Sigmoid colon (tissue), 4 donors: ENCODE data around the gene HBB.

Experiments used
- CTCF ChIP-seq, 4 experiments: fragments of 450-650 bp in 3 of 4; fragments of 200-600 bp in 1 of 4; IDR thresholded peaks; one replicate each; pipeline ENCODE4 v1.5.1; 2016 to 2019; ENCODE audit warnings: antibody characterized with exemption in 4 of 4, mild to moderate bottlenecking in 3 of 4, moderate library complexity in 2 of 4
- EP300 ChIP-seq, 4 donors: sonication (generic); formaldehyde crosslinking; IDR thresholded peaks; one replicate each; pipeline ENCODE4 v1.6.1; 2017; ENCODE audit warnings: antibody characterized with exemption in 4 of 4
- POLR2A ChIP-seq, 2 donors: fragments of 450-650 bp; IDR thresholded peaks; one replicate each; pipeline ENCODE4 v1.6.1; 2016; ENCODE audit warnings: antibody characterized with exemption in 2 of 2, mild to moderate bottlenecking in 2 of 2, moderate library complexity in 2 of 2
- POLR2AphosphoS5 ChIP-seq, 4 donors: sonication (generic); formaldehyde crosslinking; IDR thresholded peaks; one replicate each; pipeline ENCODE4 v1.6.1; 2017; ENCODE audit warnings: antibody characterized with exemption in 4 of 4

DNA sequence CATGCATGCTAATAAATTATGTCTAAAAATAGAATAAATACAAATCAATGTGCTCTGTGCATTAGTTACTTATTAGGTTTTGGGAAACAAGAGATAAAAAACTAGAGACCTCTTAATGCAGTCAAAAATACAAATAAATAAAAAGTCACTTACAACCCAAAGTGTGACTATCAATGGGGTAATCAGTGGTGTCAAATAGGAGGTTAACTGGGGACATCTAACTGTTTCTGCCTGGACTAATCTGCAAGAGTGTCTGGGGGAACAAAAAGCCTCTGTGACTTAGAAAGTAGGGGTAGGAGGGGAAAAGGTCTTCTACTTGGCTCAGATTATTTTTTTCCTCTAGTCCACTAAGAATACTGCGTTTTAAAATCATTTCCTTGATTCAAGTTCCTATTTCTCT is 810 bp upstream of the HBB start:
- TF ChIP-seq POLR2AphosphoS5 (IDR thresholded peaks at IDR 0.05) (no peak), CTCF (IDR thresholded peaks at IDR 0.05) (no peak), POLR2A (IDR thresholded peaks at IDR 0.05) (no peak), EP300 (IDR thresholded peaks at IDR 0.05) (no peak)
